Measurements from ENCODE around the gene DEAF1. TPM values are rescaled to one million over a fixed set of nuclear protein-coding genes. Genes with fewer than 3 reads are reported as not detected.

DEAF1 gene
- total and polyA plus RNA-seq, 2 of the 13 experiments (the other 11 are each of a cell fraction or from before 2014, with no cell fraction given), result 22.3 to 29.6 TPM

GRCh38 chr11:653837-654236 lies 41.2 kb downstream of the DEAF1 start:
- no peak for ATAC-seq
- intact Hi-C loops (cut with micrococcal nuclease; ENCODE audit: unreplicated experiment), result loop anchor here (10.0 kb wide), 1 partner anchor 51 kb away; the partner anchor contains the start of gene EPS8L2
- Histone ChIP-seq H3K4me3 (replicated peaks in 1 of 3; ENCODE audit: insufficient read depth in 1 of 3, low read depth in 2 of 3, low read length in 3 of 3) (no peak overlapping the region), H3K4me1 (ENCODE audit: insufficient read depth, low read length) (peaks cover 47% of the 10 kb centered on the region), H2AFZ (ENCODE audit: low read length) (no peak overlapping the region), H3K27me3 (ENCODE audit: control insufficient read depth in 1 of 2, insufficient read depth in 2 of 2, low read length in 2 of 2) (no peaks in the 10 kb centered on the region), H3K9ac (ENCODE audit: insufficient read depth, low read depth, low read length) (no peak overlapping the region), H3K79me2 (ENCODE audit: insufficient read depth, low read length) (no peaks in the 10 kb centered on the region), H3K4me2 (ENCODE audit: low read depth, low read length) (no peak overlapping the region), H3K27ac (ENCODE audit: extremely low read length, insufficient read depth, low read length) (no peak overlapping the region), H4K20me1 (ENCODE audit: insufficient read depth, low read length) (peaks cover 12% of the 10 kb centered on the region; the same call in 1 of the 2 replicates), H3K9me3 (ENCODE audit: low read length) (no peaks in the 10 kb centered on the region), H3K36me3 (replicated peaks in 1 of 2; ENCODE audit: control insufficient read depth in 1 of 2, insufficient read depth in 2 of 2, low read length in 2 of 2) (peaks cover 10 to 24% of the 10 kb centered on the region in 2 experiments; a peak in 4 of 5 replicates)
- in situ Hi-C loops (cut with HindIII; ENCODE audit: extremely low pct_ligation_motif_present, low pct_unique_long_range_greater_than_20kb), result no loop called here
- POLR2A ChIA-PET, result interaction anchor here (1.3 to 1.8 kb wide), 2 partner anchors 51 to 99 kb away, joined by 4 to 6 read pairs; no protein-coding TSS in a partner anchor
- no peak for TF ChIP-seq SNAPC2 (CRISPR knock-in tag; IDR thresholded peaks at IDR 0.05)
- TF ChIP-seq ZBTB21 (CRISPR knock-in tag; IDR thresholded peaks at IDR 0.05), result no peak
- no peak for TF ChIP-seq SMAD9 (CRISPR knock-in tag; IDR thresholded peaks at IDR 0.05)
- no peak for TF ChIP-seq SAFB2 (CRISPR knock-in tag; IDR thresholded peaks at IDR 0.05; ENCODE audit: borderline replicate concordance, low read depth)
- TF ChIP-seq ZNF230 (CRISPR knock-in tag; IDR thresholded peaks at IDR 0.05), result no peak
- TF ChIP-seq ZNF432 (CRISPR knock-in tag; IDR thresholded peaks at IDR 0.05; ENCODE audit: borderline replicate concordance), result no peak
- TF ChIP-seq ZNF570 (CRISPR knock-in tag; IDR thresholded peaks at IDR 0.05; ENCODE audit: borderline replicate concordance), result no peak
- no peak for TF ChIP-seq ZNF12 (CRISPR knock-in tag; IDR thresholded peaks at IDR 0.05)
- no peak for TF ChIP-seq ZBTB49 (CRISPR knock-in tag; IDR thresholded peaks at IDR 0.05; ENCODE audit: borderline replicate concordance)
- TF ChIP-seq ZNF335 (CRISPR knock-in tag; IDR thresholded peaks at IDR 0.05), result no peak
- no peak for TF ChIP-seq FOXJ3 (CRISPR knock-in tag; IDR thresholded peaks at IDR 0.05; ENCODE audit: borderline replicate concordance)
- TF ChIP-seq ZNF564 (CRISPR knock-in tag; IDR thresholded peaks at IDR 0.05), result no peak
- no peak for TF ChIP-seq HOXA3 (CRISPR knock-in tag; IDR thresholded peaks at IDR 0.05)
- no peak for TF ChIP-seq NCOA5 (CRISPR knock-in tag; IDR thresholded peaks at IDR 0.05)
- TF ChIP-seq DMTF1 (CRISPR knock-in tag; IDR thresholded peaks at IDR 0.05), result no peak
- no peak for TF ChIP-seq MAFK (conservative IDR thresholded peaks at IDR 0.05 in 1 of 2, IDR thresholded peaks at IDR 0.05 in 1 of 2; ENCODE audit: low read length in 2 of 2)
- TF ChIP-seq SCMH1 (CRISPR knock-in tag; IDR thresholded peaks at IDR 0.05; ENCODE audit: borderline replicate concordance), result no peak
- FAIRE-seq, result no peak
- no TSS peak for BruUV-seq (replicated peaks)
- DNase-seq (ENCODE audit: low spot score), result no peak
- CTCF ChIA-PET (ENCODE audit: low intra/inter-chr PET ratio, low total read pairs), result no interaction called here
- WGBS (ENCODE audit: low lambda C conversion rate), result 82% methylated on average over 15 of the region's 15 CpGs
